NOMO-1 (cell line): Measurements from ENCODE around the gene ZSWIM6.

Source experiments
- DNase-seq, 2 experiments: peaks; one replicate each; lab custom pipeline; 2025; ENCODE audit not compliant: unreplicated experiment in 2 of 2; lab: John Stamatoyannopoulos, UW

The ZSWIM6 gene

GRCh38 chr5:61582205-61582820 is 250.3 kb downstream of the ZSWIM6 start:
- no peak for DNase-seq

- no peak for DNase-seq
These were observed 250.8 kb downstream of the ZSWIM6 start for GRCh38 chr5:61582887-61583286.

GRCh38 chr5:61586096-61587084 is 254.3 kb downstream of the ZSWIM6 start:
- no peak for DNase-seq

- no peak for DNase-seq
These were observed 255.1 kb downstream of the ZSWIM6 start for GRCh38 chr5:61587125-61587524.

- DNase-seq = no peak
These were observed 256.2 kb downstream of the ZSWIM6 start for GRCh38 chr5:61588216-61588615.

- no peak for DNase-seq
These were observed 257.9 kb downstream of the ZSWIM6 start for GRCh38 chr5:61589946-61590345.

- no peak for DNase-seq
These were observed 258.4 kb downstream of the ZSWIM6 start for GRCh38 chr5:61590473-61590872.

- DNase-seq = no peak
These were observed 259.8 kb downstream of the ZSWIM6 start for GRCh38 chr5:61591859-61592258.

GRCh38 chr5:61595426-61595825 is 263.4 kb downstream of the ZSWIM6 start:
- DNase-seq = no peak
